ENCODE results near the gene EPB41L5. TPM values are rescaled to one million over a fixed set of nuclear protein-coding genes. Genes with fewer than 3 reads are reported as not detected.

EPB41L5 gene
- total RNA-seq, 1 experiment from 2014 or later, result 83.0 TPM

DNA sequence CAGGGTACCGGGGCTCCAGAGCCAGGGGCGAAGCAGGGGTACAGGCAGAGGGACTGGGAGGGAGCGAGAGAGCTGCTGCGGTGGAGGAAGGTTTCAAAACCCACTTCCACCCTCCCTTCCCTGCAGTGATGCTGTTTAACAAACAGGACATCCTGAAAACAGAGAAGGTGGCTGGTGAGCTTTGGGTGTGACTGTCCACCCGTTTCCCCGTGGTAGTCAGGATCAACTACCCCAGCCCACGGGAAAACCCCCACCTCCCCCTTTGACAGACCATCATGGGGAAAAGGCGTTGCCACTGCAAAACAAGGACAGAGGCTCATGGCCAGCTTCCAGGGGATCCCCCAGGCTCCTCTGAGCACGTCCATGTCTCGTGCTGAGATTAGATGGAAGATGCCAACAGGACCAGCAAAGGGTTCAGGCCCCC, 197.4 kb downstream of the EPB41L5 start:
- intact Hi-C loops (cut with micrococcal nuclease; ENCODE audit: unreplicated experiment), result no loop called here
- POLR2A ChIA-PET, result no interaction called here
- DNase-seq, result no peak
- H3K9me3 ChIP-seq, result no peaks in the 10 kb centered on the region
- CTCF ChIA-PET, result no interaction called here
- H3K27me3 ChIP-seq (replicated peaks; ENCODE audit: control insufficient read depth, insufficient read depth, low read length), result no peaks in the 10 kb centered on the region
- no peak overlapping the region for H3K4me3 ChIP-seq (ENCODE audit: low read depth, low read length)
- no peak overlapping the region for H3K4me3 Mint-ChIP-seq (ENCODE audit: unreplicated experiment)
- H3K9me3 Mint-ChIP-seq (ENCODE audit: unreplicated experiment), result no peaks in the 10 kb centered on the region
- no peaks in the 10 kb centered on the region for H3K27me3 Mint-ChIP-seq (ENCODE audit: insufficient read depth, unreplicated experiment)
- no peaks in the 10 kb centered on the region for H3K4me1 Mint-ChIP-seq (ENCODE audit: low read depth, unreplicated experiment)
- peaks cover 6% of the 10 kb centered on the region for H3K36me3 Mint-ChIP-seq (ENCODE audit: insufficient read depth, unreplicated experiment)
- H3K36me3 ChIP-seq (ENCODE audit: control insufficient read depth, insufficient read depth, low read length), result no peaks in the 10 kb centered on the region
- H3K27ac Mint-ChIP-seq (ENCODE audit: unreplicated experiment), result no peak overlapping the region
- BruUV-seq (replicated peaks), result no TSS peak
- H3K4me1 ChIP-seq, result no peaks in the 10 kb centered on the region
- TF ChIP-seq, protein P1, sequence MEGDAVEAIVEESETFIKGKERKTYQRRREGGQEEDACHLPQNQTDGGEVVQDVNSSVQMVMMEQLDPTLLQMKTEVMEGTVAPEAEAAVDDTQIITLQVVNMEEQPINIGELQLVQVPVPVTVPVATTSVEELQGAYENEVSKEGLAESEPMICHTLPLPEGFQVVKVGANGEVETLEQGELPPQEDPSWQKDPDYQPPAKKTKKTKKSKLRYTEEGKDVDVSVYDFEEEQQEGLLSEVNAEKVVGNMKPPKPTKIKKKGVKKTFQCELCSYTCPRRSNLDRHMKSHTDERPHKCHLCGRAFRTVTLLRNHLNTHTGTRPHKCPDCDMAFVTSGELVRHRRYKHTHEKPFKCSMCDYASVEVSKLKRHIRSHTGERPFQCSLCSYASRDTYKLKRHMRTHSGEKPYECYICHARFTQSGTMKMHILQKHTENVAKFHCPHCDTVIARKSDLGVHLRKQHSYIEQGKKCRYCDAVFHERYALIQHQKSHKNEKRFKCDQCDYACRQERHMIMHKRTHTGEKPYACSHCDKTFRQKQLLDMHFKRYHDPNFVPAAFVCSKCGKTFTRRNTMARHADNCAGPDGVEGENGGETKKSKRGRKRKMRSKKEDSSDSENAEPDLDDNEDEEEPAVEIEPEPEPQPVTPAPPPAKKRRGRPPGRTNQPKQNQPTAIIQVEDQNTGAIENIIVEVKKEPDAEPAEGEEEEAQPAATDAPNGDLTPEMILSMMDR (IDR thresholded peaks at IDR 0.05; ENCODE audit: insufficient read depth in 1 of 2, low read depth in 1 of 2, low read length in 1 of 2, severe bottlenecking in 1 of 2, unreplicated experiment in 1 of 2), result no peak

DNA sequence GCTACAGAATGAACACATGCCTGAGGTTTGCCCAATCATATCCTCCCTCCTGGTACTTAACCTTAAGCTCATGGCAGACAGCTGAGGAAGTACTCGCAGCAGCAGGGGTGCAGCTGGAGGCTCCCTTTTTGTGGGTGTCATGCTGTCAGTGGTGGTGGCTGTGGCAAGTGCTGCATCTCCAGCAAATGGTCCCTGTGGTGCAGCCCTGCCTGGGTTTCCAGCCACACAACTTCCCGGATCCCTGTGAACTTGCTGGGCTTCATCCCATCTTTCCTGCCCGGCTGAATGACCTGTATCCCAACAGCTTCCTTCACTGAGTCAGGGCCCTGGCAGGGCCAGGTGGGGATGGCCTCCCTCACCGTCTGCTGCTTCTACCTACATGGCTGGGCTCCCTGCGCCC, 205.3 kb downstream of the EPB41L5 start:
- ChIA-PET POLR2A (no interaction called here), CTCF (no interaction called here)
- Mint-ChIP-seq H3K4me3 (ENCODE audit: unreplicated experiment) (no peak overlapping the region), H3K4me1 (ENCODE audit: low read depth, unreplicated experiment) (no peaks in the 10 kb centered on the region), H3K27ac (ENCODE audit: unreplicated experiment) (no peak overlapping the region), H3K27me3 (ENCODE audit: insufficient read depth, unreplicated experiment) (no peaks in the 10 kb centered on the region), H3K36me3 (ENCODE audit: insufficient read depth, unreplicated experiment) (peaks cover 37% of the 10 kb centered on the region), H3K9me3 (ENCODE audit: unreplicated experiment) (no peaks in the 10 kb centered on the region)
- Histone ChIP-seq H3K4me1 (peaks cover 13% of the 10 kb centered on the region; the same call in 1 of the 2 replicates), H3K9me3 (no peaks in the 10 kb centered on the region), H3K36me3 (ENCODE audit: control insufficient read depth, insufficient read depth, low read length) (peaks cover 1% of the 10 kb centered on the region; the same call in 1 of the 2 replicates), H3K4me3 (ENCODE audit: low read depth, low read length) (no peak overlapping the region), H3K27me3 (replicated peaks; ENCODE audit: control insufficient read depth, insufficient read depth, low read length) (no peaks in the 10 kb centered on the region)
- DNase-seq, result no peak
- intact Hi-C loops (cut with micrococcal nuclease; ENCODE audit: unreplicated experiment), result no loop called here
- TF ChIP-seq, protein P1 (IDR thresholded peaks at IDR 0.05; ENCODE audit: insufficient read depth in 1 of 2, low read depth in 1 of 2, low read length in 1 of 2, severe bottlenecking in 1 of 2, unreplicated experiment in 1 of 2), result no peak
- BruUV-seq (replicated peaks), result no TSS peak

DNA sequence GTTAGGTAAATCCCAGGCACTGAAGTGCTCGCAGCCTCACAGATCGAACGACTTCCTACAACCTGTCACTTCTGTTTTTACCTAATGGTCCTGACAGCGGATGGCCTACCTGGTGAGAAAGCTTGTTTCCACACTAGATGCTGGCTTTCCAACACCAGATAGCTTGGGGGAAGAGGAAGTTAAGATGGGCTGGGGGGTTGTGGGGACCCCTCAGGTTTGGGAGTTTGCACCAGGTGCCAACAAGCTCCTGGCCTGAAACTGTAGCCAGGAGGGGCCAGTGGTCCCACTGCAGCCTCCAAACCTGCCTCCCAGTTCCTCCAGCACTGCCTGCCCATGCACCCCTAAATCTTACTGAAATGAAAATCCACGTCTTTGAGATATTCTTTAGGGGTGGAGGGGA, 206.4 kb downstream of the EPB41L5 start:
- Mint-ChIP-seq H3K27ac (ENCODE audit: unreplicated experiment) (no peak overlapping the region), H3K4me1 (ENCODE audit: low read depth, unreplicated experiment) (peaks cover 5% of the 10 kb centered on the region), H3K4me3 (ENCODE audit: unreplicated experiment) (no peak overlapping the region), H3K27me3 (ENCODE audit: insufficient read depth, unreplicated experiment) (no peaks in the 10 kb centered on the region), H3K36me3 (ENCODE audit: insufficient read depth, unreplicated experiment) (peaks cover 39% of the 10 kb centered on the region), H3K9me3 (ENCODE audit: unreplicated experiment) (no peaks in the 10 kb centered on the region)
- intact Hi-C loops (cut with micrococcal nuclease; ENCODE audit: unreplicated experiment), result no loop called here
- H3K36me3 ChIP-seq (ENCODE audit: control insufficient read depth, insufficient read depth, low read length), result peaks cover 1% of the 10 kb centered on the region; the same call in 1 of the 2 replicates
- TF ChIP-seq, protein P1 (IDR thresholded peaks at IDR 0.05; ENCODE audit: insufficient read depth in 1 of 2, low read depth in 1 of 2, low read length in 1 of 2, severe bottlenecking in 1 of 2, unreplicated experiment in 1 of 2), result no peak
- ChIA-PET POLR2A (no interaction called here), CTCF (no interaction called here)
- no peaks in the 10 kb centered on the region for H3K27me3 ChIP-seq (replicated peaks; ENCODE audit: control insufficient read depth, insufficient read depth, low read length)
- BruUV-seq (replicated peaks), result no TSS peak
- no peak overlapping the region for H3K4me3 ChIP-seq (ENCODE audit: low read depth, low read length)
- peaks cover 18% of the 10 kb centered on the region for H3K4me1 ChIP-seq
- H3K9me3 ChIP-seq, result no peaks in the 10 kb centered on the region
- peak in 1 of 2 experiments; percentile 9 for DNase-seq
